Ascending aorta (tissue), 2 donors: ENCODE results near the gene TMEM54. TPM values are rescaled to one million over a fixed set of nuclear protein-coding genes. Genes with fewer than 3 reads are reported as not detected.

Experiments used
- DNase-seq, 2 donors: peaks; one replicate each; pipeline ENCODE4 v3.0.0-alpha.2; 2019; ENCODE audit warnings: low spot score in 2 of 2
- H3K27ac ChIP-seq, 2 donors: fragments of 200-600 bp; sonication (generic); one replicate each; pipeline ENCODE4 v1.5.1; 2016 to 2017; ENCODE audit warnings: mild to moderate bottlenecking in 1 of 2
- H3K27me3 ChIP-seq: fragments of 200-600 bp; sonication (generic); one replicate; pipeline ENCODE4 v1.5.1; 2017
- H3K36me3 ChIP-seq, 2 donors: fragments of 200-600 bp; sonication (generic); one replicate each; pipeline ENCODE4 v1.5.1; 2016
- H3K4me1 ChIP-seq, 2 donors: fragments of 200-600 bp; sonication (generic); one replicate each; pipeline ENCODE4 v1.5.1; 2016 to 2017; ENCODE audit warnings: mild to moderate bottlenecking in 1 of 2
- H3K4me3 ChIP-seq, 2 donors: fragments of 200-600 bp; sonication (generic); one replicate each; pipeline ENCODE4 v1.5.1; 2016 to 2017; ENCODE audit warnings: mild to moderate bottlenecking in 1 of 2
- H3K9me3 ChIP-seq, 2 donors: fragments of 200-600 bp; sonication (generic); one replicate each; pipeline ENCODE4 v1.5.1; 2016
- CTCF ChIP-seq, 3 experiments: fragments of 200-600 bp in 2 of 3; fragments of 450-650 bp in 1 of 3; sonication (generic) in 2 of 3; IDR thresholded peaks; one replicate each; pipeline ENCODE4 v1.5.1; 2016 to 2019; ENCODE audit warnings: antibody characterized with exemption in 3 of 3, mild to moderate bottlenecking in 1 of 3, moderate library complexity in 1 of 3
- intact Hi-C: fragments of 100-400 bp; cut with DNase I; formaldehyde crosslinking; loops from one replicate; pipeline ENCODE4 v1.15.1; 2023
- total RNA-seq: library from RNA; depleted of rRNA; stranded (reverse); fragments of >200 nt; gene quantifications from one replicate; pipeline ENCODE4 v1.1.0, GENCODE V29; 2016

The TMEM54 gene
- total RNA-seq, 1 donor from 2014 or later = 60.9 TPM

DNA sequence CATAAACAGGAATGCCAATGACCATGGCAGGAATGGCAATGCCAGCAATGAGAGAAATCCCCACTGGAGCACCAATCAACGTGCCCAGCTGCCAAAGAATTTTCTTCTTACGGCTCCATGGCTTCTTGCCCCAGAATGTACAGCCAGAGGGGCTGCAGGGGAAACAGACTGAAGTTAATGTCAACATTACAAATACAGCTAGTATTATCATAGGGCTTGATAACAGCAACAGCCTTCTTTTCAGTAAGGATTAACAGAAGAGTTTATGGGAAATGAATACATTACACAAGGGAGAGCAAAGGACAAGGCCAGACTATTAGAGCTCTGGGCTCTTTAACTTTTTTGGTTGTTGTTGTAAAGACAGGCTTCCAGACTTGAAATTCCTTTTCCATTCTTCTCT lies 45.2 kb upstream of the TMEM54 start:
- peak overlapping the region; percentile 71 to 79 for H3K27ac ChIP-seq
- intact Hi-C loops = loop anchor here (5.0 kb wide), 1 partner anchor 41 kb away; no protein-coding TSS in a partner anchor
- H3K4me3 ChIP-seq = no peak overlapping the region
- TF ChIP-seq CTCF (IDR thresholded peaks at IDR 0.05) = no peak
- H3K9me3 ChIP-seq = no peaks in the 10 kb centered on the region
- peaks cover 42 to 43% of the 10 kb centered on the region in 2 donors for H3K36me3 ChIP-seq
- peaks cover 13 to 42% of the 10 kb centered on the region in 2 donors for H3K4me1 ChIP-seq
- H3K27me3 ChIP-seq = no peaks in the 10 kb centered on the region
- DNase-seq = peak in 1 of 2 donors; percentile 70

DNA sequence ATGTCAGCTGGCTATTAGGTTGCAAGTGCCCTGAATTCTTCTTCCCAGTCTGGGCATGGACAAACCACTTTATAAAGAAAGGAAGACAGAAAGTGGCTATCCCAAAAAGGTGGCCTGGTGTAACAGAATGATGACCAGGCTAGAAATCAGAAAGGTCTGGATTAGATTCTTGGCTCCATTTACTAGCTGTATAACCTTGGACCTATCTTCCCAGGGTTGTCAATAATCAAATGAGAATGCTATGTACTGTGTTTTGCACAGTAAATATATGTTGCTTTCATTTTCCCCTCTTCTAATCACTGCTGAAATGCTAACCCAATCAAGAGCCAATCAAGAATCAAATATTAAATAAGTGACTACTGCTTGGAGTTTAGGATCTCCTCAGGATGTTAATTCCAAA lies 43.0 kb upstream of the TMEM54 start:
- H3K4me1 ChIP-seq = peaks cover 10 to 33% of the 10 kb centered on the region in 2 donors
- peak overlapping the region in 1 of 2 donors; percentile 8 for H3K27ac ChIP-seq
- no peaks in the 10 kb centered on the region for H3K9me3 ChIP-seq
- intact Hi-C loops = no loop called here
- H3K27me3 ChIP-seq = no peaks in the 10 kb centered on the region
- no peak overlapping the region for H3K4me3 ChIP-seq
- TF ChIP-seq CTCF (IDR thresholded peaks at IDR 0.05) = no peak
- H3K36me3 ChIP-seq = peaks cover 55 to 60% of the 10 kb centered on the region in 2 donors
- no peak for DNase-seq

GRCh38 chr1:32939655-32940371 lies 38.6 kb upstream of the TMEM54 start:
- no peak overlapping the region for H3K4me3 ChIP-seq
- no peaks in the 10 kb centered on the region for H3K27me3 ChIP-seq
- DNase-seq = no peak
- no peaks in the 10 kb centered on the region for H3K4me1 ChIP-seq
- H3K27ac ChIP-seq = peak overlapping the region in 1 of 2 donors; percentile 1
- intact Hi-C loops = no loop called here
- TF ChIP-seq CTCF (IDR thresholded peaks at IDR 0.05) = no peak
- H3K36me3 ChIP-seq = peaks cover 75 to 86% of the 10 kb centered on the region in 2 donors
- no peaks in the 10 kb centered on the region for H3K9me3 ChIP-seq

DNA sequence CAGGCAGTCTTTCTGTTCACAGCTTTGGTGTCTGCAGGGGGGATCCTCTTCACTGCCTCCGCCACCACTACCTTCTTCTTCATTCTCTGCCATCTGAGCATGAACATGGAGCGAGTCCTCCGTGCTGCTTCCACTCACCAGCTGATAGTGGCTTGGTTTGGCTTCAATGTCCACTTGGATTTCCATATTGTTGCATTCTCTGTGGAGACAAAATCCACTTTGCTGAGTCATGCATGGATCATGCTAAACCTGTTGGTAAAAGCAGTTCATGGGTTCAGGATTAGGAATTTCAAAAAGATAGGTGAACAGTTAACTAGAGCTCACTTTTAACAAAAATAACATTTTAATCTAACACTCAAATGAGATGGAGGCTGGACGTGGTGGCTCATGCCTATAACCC lies 35.9 kb upstream of the TMEM54 start:
- intact Hi-C loops = no loop called here
- H3K36me3 ChIP-seq = peaks cover 50 to 58% of the 10 kb centered on the region in 2 donors
- H3K9me3 ChIP-seq = no peaks in the 10 kb centered on the region
- no peak for DNase-seq
- no peaks in the 10 kb centered on the region for H3K27me3 ChIP-seq
- no peaks in the 10 kb centered on the region for H3K4me1 ChIP-seq
- H3K4me3 ChIP-seq = no peak overlapping the region
- H3K27ac ChIP-seq = no peak overlapping the region
- no peak for TF ChIP-seq CTCF (IDR thresholded peaks at IDR 0.05)

DNA sequence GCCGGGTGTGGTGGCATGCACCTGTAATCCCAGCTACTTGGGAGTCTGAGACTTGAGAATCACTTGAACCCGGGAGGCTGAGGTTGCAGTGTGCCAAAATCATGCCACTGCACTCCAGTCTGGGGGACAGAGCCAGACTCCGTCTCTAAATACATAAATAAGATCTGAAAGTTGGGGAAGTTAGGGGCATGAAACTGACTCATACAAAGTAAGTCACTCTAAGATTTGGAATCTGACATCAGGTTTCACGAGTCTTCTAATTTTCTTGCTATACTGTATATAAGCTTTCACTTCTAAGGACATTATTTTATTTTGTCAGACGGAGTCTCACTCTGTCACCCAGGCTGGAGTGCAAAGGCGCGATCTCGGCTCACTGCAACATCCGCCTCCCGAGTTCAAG lies 33.3 kb upstream of the TMEM54 start:
- no peaks in the 10 kb centered on the region for H3K4me1 ChIP-seq
- no peak for DNase-seq
- H3K4me3 ChIP-seq = no peak overlapping the region
- H3K36me3 ChIP-seq = peaks cover 32 to 35% of the 10 kb centered on the region in 2 donors
- no peaks in the 10 kb centered on the region for H3K9me3 ChIP-seq
- no peak for TF ChIP-seq CTCF (IDR thresholded peaks at IDR 0.05)
- intact Hi-C loops = loop anchor here (5.0 kb wide), 2 partner anchors 123 to 148 kb away; partner anchors contain the start of gene AZIN2
- no peaks in the 10 kb centered on the region for H3K27me3 ChIP-seq
- H3K27ac ChIP-seq = peak overlapping the region in 1 of 2 donors; percentile 41
